GM21717 (cell line): ENCODE data around the gene PCBP3.

Experiments
- ATAC-seq: cut with Tn5 transposase; IDR thresholded peaks from one replicate; pipeline ENCODE4 v1.9.1; 2021; ENCODE audit warnings: mild to moderate bottlenecking, moderate library complexity; ENCODE audit not compliant: unreplicated experiment

The PCBP3 gene

GRCh38 chr21:45723049-45723958 lies 79.8 kb downstream of the PCBP3 start:
- ATAC-seq: no peak

GRCh38 chr21:45724345-45724961 lies 80.9 kb downstream of the PCBP3 start:
- no peak for ATAC-seq

DNA sequence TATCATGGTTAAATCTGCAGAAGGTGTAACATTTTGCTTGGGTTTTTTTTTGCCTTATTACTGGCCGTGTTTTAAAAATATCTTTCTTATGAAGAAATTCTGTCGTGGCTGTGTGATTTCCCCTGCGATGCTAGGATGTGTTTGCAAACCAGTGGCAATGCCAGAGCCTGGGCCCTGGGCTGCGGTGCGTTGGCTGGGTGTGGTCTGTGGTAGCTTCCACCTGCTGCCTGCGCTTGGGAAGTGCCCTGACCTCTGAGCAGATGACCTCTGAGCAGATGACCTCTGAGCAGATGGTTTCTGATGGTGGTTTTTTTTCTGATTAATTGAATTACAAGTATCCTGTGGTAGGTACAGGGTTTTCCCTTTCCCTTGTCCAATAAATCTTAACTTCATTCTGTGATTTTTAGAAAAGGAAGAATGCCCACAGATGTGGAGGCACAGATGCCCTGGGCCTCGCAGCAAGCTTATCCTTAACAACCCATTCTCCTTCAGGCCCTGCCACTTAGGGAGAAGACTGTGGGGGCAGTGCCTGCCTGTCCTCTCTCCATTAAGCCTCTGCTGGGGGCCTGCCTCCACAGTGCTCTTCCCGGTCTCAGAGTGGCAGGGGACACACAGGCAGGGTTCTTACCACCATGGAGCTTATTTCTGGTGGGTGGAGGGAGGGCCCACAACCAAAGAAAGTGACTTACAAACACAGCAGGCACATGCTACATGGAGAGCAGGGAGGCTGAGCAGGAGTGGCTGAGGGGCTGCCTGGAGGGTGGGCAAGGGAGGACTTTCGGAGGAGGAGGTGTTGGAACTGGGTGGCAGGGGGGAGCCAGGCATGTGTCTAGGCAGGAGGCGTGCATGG lies 81.7 kb downstream of the PCBP3 start:
- ATAC-seq: no peak

GRCh38 chr21:45725844-45726200 lies 82.3 kb downstream of the PCBP3 start:
- ATAC-seq: no peak

GRCh38 chr21:45726438-45726837 lies 82.9 kb downstream of the PCBP3 start:
- no peak for ATAC-seq

DNA sequence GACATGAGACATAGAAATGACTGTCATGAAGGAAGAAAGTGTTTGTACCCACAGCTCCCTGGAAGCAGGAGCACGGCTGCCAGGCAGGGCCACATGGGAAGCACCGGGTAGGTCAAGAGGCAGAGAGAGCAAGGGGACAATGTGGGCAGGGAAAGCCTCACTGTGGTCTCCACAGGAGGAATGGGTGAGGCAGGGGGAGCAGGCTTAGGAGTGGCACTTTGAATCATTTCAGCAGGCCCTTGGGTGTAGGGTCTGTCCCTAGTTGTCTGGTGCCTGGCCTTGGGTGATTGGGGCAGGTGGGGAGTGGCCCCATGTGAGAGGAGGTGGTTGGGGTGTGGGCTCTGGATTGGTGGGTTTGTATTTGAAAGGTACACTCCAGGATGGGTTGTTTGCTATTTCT lies 83.9 kb downstream of the PCBP3 start:
- ATAC-seq: no peak

DNA sequence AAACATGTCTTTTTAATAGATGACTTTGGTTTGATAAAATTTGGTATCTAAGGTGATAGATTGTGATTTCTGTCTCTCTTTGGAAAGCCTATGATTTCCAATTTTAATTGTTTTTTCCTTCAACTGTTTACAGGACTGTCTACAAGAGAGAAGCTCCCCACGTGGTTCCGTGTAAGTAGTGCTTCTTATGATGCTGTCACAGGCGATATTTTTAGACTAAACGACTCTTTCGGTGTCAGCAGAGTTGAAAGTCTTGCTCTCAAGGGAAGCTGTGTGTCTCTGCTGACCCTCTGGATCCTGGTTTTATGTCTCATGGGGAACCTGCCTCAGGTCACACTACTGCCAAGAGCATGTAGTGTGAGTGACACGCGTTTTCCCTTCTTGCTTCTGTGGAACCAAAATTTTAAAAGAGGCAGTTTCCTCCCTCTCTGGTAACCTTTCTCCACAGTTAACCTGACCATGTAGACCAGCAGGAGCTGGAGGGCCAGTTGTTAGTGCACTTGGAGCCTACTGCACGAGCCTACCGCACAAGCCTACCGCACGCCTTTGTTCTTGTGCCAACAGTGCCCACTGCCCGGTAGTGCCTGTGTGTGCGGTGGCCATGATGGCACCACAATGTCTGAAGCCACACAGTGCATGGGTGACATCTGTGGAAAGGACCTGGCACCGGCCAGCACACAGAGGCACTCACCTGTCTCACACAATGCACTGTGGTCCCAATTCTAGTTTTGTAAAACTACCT lies 91.9 kb downstream of the PCBP3 start:
- no peak for ATAC-seq

- no peak for ATAC-seq
These were observed 92.6 kb downstream of the PCBP3 start for GRCh38 chr21:45736042-45736689.

GRCh38 chr21:45736690-45737484 lies 93.4 kb downstream of the PCBP3 start:
- no peak for ATAC-seq

- ATAC-seq: no peak
These were observed 94.1 kb downstream of the PCBP3 start for GRCh38 chr21:45737485-45738166.

- no peak for ATAC-seq
These were observed 95.9 kb downstream of the PCBP3 start for GRCh38 chr21:45739218-45740087.

DNA sequence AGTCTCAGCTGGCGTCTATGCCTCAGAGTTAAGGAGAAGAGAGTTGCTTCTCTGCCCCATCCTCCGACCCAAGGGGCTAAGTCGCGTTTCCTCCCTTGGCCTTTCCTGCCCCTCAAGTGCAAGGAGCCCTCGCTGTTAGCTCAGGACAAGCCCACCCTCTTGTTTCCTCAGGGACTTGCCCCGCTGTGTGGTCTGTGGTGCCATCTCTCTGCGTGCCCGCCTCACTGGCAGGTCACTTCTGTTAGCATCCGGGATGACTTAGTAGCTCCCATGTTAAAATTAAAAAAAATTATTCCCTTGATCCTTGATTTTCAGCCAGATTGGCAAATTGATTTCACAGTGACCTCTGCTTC lies 96.5 kb downstream of the PCBP3 start:
- no peak for ATAC-seq

- ATAC-seq: no peak
These were observed 97.2 kb downstream of the PCBP3 start for GRCh38 chr21:45740491-45741357.

- no peak for ATAC-seq
These were observed 98.2 kb downstream of the PCBP3 start for GRCh38 chr21:45741691-45742090.

DNA sequence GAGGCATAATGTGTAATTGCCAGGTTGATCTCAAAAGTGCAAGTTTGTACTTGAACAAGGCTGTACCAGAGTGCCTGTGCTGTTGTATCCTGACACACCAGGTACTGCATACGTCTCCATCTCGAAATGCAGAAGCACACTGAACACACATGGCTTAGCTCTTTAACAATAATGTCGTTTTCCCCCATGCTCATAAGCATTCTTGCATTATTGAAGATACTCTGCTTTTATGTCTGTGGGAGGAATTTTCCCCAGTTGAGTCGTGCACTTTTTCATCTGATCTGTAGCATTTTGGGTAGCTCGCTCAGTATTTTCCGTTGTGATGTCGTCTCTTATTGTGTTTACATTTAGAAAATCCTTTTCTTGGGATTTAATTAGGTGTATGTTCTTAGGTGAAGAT lies 98.7 kb downstream of the PCBP3 start:
- no peak for ATAC-seq

DNA sequence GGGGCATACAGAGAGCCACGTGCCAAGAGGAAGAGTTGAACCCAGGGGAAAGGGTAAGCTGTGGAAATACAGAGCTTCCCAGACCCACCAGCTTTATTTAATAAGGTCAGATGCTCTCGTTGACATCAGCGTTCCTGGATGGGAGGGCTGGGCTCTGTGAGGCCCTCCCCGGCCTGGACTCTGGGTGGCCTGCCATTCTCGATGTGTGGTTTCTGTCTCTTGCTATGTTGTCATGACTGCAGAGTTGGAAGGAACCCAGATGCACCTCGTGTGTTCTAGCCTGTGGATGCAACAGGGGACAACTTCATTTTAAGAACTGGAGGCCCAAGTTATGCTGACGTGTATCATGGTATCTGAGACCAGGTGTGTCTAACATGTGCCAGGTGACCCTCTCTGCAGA lies 101.7 kb downstream of the PCBP3 start:
- ATAC-seq: no peak

DNA sequence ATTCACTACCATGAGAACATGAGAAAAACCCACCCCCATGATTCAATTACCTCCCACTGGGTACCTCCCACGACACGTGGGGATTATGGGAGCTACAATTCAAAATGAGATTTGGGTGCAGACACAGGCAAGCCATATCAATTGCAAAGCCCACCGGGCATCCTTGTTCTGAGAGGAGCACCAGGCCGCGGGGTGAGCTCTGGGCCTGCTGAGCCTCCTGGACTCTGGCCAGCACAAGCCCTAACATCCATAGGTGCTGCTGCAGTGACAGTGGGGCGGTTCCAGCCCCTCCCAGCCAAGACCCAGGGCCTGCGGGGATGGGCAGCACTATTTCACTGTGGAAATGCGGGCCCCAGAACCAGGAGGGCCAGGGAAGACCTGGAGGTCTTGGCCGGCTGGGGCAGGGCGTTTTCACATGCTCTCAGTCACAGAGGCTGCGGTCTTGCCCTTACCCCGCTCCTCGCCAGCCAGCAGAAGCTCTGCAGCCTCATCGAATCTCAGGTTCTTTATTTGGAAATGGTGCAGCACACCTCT lies 103.8 kb downstream of the PCBP3 start:
- ATAC-seq: no peak
